Ureter (tissue), 1 donor: ENCODE results near the gene LDHB. TPM values are rescaled to one million over a fixed set of nuclear protein-coding genes. Genes with fewer than 3 reads are reported as not detected.
"Not testable (repeated sequence)": the region's sequence is repeated elsewhere in the genome, so short reads cannot be mapped to it uniquely, and the experiment has no call there.

Experiments
- DNase-seq: peaks from one replicate; pipeline ENCODE4 v3.0.0-alpha.2; 2020; ENCODE audit warnings: low spot score
- total RNA-seq: library from RNA; stranded (reverse); gene quantifications from one replicate; pipeline ENCODE4 v1.2.4, GENCODE V29; 2023
- donor health status: DM: yes; HTN: yes; CAD: no.

LDHB gene
- total RNA-seq, 1 donor from 2014 or later: 614 TPM

DNA sequence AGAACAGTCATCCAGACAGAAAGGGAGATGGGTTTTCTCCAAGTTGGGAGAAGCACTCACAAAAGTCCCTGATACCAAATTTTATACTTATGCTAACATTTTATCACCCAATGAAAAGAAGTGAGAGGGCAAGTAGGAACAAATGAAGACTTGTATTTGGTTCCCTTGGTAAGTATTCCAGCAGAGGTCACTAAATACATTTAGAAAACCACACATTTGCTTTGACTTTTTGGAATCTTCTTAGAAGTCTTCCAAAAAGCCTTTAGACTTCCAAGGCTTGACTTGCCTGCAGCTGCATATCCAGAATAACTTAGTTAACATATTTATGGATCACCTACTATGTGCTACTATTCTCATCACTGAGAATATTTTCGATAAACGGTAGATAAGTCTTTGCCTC is 49.9 kb downstream of the LDHB start:
- DNase-seq: no peak

DNA sequence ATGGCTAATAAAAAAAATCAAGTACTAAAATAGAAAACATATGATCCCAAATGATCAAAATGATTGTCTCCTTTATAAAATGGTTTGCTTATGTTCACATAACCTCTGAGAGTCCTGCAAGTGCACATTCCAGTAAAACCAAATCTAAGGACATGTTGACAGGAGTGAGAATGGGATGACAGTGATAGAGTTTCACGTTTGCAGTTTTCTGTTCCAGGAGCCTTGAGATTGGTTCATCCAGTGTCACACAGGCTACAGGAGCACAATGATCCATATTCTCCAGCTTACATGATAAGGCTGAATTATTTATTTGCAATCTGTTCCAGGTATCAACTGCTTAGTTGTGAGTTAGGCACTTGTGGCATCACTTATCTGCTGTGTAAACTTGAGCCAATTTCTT is 51.5 kb downstream of the LDHB start:
- no peak for DNase-seq

DNA sequence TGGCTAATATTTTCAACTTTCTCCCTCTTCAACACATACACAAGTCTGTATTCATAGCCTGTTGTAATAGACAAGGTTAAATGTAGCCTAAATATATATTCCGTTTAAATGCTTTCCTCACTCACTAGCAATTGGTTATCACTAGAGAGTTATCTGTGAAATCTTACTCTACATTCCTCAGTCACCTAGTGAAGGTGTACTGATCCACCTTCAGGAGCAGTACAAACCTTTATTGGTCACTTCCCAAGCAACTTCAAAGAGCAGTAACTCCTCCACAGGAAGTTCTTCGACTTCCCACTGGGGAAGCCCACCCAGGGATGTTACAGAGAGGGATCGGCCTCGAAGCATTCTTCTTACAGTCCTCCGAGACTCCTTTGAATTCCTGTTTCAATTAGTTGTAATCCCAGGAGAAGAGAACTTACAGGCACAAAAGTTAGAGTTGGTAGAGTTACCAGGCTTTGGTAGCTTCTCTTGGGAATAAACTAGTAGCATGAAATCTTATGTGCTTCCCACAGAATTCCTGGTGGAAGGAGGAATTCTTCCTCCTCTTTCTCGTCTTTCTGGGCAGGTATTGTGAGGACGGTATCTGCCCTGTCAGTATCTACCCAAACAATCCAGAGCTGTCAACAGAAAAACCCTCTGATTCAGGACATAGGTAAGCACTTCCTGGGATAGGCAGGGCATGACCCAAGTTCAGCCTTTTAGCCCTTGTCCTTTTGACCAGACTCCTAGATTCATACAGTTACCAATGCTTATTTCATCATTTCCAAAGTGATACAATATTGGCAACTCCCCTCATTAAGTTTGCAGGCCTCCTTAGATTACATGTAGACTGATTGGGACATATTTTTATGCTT is 53.2 kb downstream of the LDHB start, which contains the start of gene GYS2:
TSS of gene GYS2 (minus strand) at position 603 of the 857 bp plus-strand sequence. CDS start at position 348, 255 bp downstream.
- DNase-seq: no peak

DNA sequence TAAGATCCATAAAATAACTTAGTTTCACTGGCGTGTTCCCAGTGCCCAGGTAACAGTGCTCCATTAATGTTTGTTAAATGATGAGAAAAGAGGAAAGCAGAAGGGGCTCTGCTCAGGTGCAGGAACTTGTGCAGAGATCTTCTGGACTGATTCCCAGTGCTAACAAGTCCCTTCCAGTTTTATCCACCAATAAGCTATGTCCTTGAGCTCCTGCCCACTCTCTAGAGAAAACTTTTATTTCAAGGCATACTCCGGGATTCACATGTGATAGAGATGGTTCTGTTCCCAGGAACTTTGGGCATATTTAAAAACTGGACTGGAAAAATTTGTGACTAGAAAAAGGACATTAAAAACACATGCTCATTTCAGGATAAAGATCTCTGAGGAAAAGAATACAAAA is 54.9 kb downstream of the LDHB start:
- DNase-seq: no peak

DNA sequence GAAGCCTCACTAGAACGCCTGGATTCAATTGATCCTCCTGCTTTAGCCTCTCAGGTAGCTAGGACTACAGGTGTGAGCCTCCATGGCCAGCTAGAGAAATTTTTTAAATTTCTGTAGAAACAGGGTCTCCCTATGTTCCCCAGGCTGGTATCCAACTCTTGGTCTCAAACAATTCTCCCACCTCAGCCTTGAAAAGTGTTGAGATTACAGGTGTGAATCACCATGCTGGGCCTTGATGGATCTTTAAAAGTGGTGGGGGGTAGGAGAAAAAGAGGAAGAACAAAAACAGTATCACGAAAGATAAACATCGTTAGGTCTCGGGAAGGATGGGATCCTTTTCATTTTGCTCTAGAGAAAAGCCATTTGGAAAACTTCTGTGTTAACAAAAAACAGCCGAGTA is 57.4 kb downstream of the LDHB start:
- no peak for DNase-seq

DNA sequence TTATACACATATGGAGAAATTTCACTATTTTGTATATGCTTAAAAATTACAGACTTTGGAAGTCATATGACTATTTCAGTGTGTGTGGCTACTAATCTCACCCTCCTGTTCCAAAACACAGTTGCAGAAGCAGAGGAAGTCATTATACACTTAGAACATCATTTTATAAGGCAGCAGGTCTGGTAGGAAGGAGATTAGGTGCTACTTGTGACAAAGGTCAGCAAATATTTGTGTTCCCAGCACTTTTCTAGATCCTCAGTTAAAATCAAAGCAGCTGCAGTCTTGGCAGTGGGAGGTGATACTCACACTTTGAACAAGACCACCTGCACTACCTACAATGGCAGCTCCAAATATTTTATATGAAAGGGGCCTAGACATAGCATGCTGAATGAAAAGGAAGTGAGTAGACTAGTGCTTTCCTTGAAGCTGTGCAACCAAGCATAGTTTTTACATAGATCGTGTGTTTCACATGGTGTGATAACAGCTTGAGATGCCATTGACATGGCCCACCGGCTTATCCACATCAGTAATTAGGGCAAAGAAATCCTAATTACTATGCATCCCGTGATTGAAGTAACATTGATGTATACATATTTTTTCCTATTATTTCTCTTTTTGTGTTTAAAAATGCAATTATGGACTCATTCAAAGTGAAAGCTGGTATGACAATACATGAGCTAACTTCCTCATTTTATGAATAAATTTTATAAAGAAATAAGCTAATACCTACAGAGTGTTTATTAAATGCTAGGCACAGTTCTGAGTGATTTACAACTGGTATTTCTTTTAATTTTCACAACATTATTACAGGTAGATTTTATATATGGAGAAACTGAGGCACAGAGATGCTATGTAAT is 58.3 kb downstream of the LDHB start:
- DNase-seq: no peak

DNA sequence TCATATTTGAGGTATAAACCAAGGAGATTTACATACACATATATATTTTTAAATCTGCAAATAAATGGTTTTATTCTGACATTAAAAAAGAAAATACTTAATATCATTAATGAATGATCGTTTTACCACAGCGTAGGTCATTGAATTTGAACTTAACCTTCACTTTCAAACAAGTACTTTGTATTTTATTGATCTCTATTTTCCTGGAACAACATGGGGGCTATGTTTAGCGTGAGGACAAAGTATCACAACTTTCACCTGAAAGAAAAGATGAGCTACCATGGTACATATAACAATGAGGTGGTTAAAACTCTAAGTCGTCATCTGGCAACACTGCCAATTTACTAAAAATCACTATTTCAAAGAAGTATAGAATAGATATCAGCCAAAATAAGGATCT is 59.0 kb downstream of the LDHB start:
- DNase-seq: no peak

DNA sequence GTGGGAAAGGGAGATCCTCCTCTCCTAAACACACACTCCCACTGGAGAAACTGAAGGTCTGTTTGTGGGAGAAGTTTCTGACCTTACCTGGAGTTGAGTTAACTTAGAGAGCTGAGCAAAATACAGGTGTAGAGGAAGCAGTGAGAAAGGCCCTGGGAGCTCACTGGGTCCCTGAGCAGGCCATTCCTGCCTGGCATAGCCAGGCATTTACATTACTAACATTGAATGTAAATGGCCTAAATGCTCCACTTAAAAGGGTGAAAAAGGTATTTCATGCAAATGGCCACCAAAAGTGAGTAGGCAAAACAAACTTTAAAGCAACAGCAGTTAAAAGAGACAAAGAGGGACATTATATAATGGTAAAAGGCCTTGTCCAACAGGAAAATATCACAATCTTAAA is 62.3 kb downstream of the LDHB start:
- DNase-seq: not testable (repeated sequence)

DNA sequence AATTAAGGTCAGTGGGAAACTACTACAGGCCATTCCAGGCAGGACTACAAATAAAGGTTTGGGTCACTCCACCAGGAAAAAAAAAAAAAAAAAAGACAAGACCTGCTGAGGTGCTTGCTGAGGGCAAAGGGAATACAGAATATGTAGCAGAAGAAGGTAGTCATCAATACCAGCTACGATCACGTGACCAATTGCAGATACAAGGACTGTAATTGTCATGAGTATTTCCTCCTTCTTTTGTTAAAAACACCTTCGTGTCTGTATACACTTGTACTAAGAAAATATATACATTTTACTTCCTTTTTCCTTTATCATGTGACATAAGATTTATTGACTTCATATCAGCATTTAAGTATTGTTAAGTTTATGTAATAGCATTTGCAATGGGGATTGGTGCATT is 72.2 kb downstream of the LDHB start:
- no peak for DNase-seq

Other genes starting within 250 kb of the LDHB start
- gene PYROXD1, start 220.2 kb downstream of the LDHB start, total RNA-seq: 29.1 TPM
- 23.9 TPM for gene RECQL, start 156.2 kb downstream of the LDHB start, total RNA-seq
- 33.7 TPM for gene GOLT1B, start 156.1 kb downstream of the LDHB start, total RNA-seq
- gene SPX, start 131.5 kb downstream of the LDHB start, total RNA-seq: not detected
- 0.16 TPM for gene GYS2, start 53.0 kb downstream of the LDHB start, total RNA-seq
- gene KCNJ8, start 116.9 kb upstream of the LDHB start, total RNA-seq: 10.5 TPM